ENCODE data around the gene TRIP11.

DNA sequence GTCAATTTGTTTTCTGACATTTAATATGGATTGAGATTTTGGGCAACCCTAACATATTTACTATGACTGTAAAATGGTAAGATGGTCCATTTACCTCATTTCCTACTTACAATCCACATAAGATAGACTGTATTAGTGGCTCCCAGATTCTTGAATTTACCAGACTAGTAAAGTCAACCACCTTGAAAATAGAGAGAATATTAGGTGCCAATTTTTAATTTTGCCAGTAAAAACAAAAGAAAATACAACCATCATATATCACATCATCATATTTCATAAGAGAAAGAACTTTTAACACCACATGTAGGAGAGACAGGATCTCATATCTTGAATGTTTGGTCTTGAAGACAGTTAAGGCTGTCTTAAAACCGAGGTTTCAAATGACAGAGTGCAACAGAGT lies 84.7 kb downstream of the TRIP11 start:
- TF ChIP-seq, protein P1, sequence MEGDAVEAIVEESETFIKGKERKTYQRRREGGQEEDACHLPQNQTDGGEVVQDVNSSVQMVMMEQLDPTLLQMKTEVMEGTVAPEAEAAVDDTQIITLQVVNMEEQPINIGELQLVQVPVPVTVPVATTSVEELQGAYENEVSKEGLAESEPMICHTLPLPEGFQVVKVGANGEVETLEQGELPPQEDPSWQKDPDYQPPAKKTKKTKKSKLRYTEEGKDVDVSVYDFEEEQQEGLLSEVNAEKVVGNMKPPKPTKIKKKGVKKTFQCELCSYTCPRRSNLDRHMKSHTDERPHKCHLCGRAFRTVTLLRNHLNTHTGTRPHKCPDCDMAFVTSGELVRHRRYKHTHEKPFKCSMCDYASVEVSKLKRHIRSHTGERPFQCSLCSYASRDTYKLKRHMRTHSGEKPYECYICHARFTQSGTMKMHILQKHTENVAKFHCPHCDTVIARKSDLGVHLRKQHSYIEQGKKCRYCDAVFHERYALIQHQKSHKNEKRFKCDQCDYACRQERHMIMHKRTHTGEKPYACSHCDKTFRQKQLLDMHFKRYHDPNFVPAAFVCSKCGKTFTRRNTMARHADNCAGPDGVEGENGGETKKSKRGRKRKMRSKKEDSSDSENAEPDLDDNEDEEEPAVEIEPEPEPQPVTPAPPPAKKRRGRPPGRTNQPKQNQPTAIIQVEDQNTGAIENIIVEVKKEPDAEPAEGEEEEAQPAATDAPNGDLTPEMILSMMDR (conservative IDR thresholded peaks at IDR 0.05; ENCODE audit: low read depth in 2 of 2): no peak
- no peak for TF ChIP-seq POLR2AphosphoS5 (IDR thresholded peaks at IDR 0.05; ENCODE audit: low read depth)

All from GM23338 (cell line).